Mammary epithelial cell (primary cell): Measurements from ENCODE around the gene MPP3.

Experiments
- CTCF ChIP-seq, 2 donors: IDR thresholded peaks in 1 of 2; conservative IDR thresholded peaks in 1 of 2; 2 replicates each; pipeline ENCODE4 v1.5.1; 2011 to 2012; ENCODE audit warnings: inconsistent platforms in 2 of 2, low read length in 2 of 2, mild to moderate bottlenecking in 2 of 2, control low read depth in 1 of 2, low read depth in 1 of 2; ENCODE audit not compliant: insufficient read depth in 1 of 2; ENCODE audit errors: extremely low read depth in 1 of 2
- EZH2 ChIP-seq: IDR thresholded peaks from 2 replicates; pipeline ENCODE4 v1.6.1; 2012; ENCODE audit warnings: low read length, inconsistent platforms, borderline replicate concordance

- TF ChIP-seq CTCF (conservative IDR thresholded peaks at IDR 0.05 in 1 of 2, IDR thresholded peaks at IDR 0.05 in 1 of 2; ENCODE audit: extremely low read depth in 1 of 2, insufficient read depth in 1 of 2, low read depth in 1 of 2, low read length in 2 of 2) (no peak), EZH2 (no peak)
These were observed 74.9 kb downstream of the MPP3 start for GRCh38 chr17:43758086-43758485.
